NCI-H2171 (cell line): ENCODE measurements around the gene STAT5B.
"Not testable (repeated sequence)": the region's sequence is repeated elsewhere in the genome, so short reads cannot be mapped to it uniquely, and the experiment has no call there.

Experiments used
- DNase-seq: peaks from one replicate; lab custom pipeline; 2025; lab: John Stamatoyannopoulos, UW

Gene STAT5B

GRCh38 chr17:42276359-42276608 is at the start of gene STAT5B:
TSS of gene STAT5B (minus strand) at chr17:42276391. CDS start at chr17:42232127, 44,264 bp downstream.
- peak; percentile 37 for DNase-seq

GRCh38 chr17:42325026-42325425 is 48.8 kb upstream of the STAT5B start:
- no peak for DNase-seq

DNA sequence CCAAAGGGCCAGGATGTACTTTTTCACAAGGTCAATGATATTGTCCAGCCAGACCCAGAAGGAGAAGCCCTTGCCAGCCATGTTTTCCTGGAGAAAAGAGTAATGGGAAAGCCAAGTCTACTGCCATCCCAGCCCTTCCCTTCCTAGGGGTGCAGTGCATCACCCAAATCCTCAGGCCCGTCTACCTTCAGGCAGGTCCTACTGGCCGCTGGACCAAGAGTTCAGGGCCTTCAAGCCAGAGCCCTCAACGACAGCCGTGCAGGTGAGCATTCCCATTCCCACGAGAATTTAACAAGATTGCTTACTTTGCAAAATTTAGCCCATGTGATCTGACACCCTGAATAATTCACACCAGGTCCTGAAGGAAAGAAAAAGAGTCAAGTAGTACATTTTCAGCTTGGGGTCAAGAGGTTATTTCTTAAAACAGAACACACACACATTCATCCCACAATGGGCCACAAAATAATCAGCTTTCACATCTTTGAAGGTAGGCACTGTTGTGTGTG is 47.1 kb upstream of the STAT5B start:
- DNase-seq = no peak

DNA sequence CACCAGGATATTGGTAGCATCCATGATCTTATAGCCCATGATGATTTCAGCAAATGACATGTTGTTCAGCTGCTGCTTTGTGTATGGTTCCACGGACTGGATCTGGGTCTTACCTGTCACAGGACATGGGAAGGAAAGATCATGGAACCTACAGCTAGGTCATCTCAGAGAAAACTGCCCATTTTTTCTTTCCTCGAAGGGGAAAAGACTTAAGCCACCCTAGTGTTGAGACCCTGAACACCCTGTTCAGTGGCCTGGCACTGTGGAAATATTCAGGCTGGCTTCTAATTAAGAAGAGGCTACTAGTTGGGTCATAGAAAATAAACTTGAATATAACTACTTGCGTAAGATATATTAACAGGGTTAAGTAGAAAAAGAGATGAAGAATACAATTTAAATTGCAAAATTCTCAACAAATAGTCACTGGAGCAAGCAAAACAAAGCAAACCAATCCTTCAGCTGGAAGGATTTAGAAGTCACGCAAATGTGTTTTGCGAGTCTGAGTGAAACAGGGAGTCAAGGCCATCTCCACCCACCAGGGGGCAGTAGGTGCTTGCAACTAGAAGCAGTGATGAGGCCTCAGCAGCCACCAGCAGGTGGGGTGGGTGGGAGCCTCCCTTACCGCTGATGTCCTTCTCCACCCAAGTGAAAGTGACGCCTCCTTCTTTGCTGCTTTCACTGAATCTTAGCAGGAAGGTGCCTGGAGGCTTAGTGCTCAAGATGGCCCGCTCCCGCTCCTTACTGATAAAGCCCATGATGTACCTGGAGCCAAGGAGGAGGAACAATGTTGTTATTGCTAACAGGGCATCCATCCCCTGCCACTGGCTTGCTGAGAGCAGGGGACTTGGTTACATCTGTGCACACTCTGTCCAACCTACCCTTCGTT is 46.4 kb upstream of the STAT5B start:
- peak; percentile 87 for DNase-seq

- DNase-seq = peak; percentile 87
Observed at GRCh38 chr17:42321555-42321954, 45.4 kb upstream of the STAT5B start.

DNA sequence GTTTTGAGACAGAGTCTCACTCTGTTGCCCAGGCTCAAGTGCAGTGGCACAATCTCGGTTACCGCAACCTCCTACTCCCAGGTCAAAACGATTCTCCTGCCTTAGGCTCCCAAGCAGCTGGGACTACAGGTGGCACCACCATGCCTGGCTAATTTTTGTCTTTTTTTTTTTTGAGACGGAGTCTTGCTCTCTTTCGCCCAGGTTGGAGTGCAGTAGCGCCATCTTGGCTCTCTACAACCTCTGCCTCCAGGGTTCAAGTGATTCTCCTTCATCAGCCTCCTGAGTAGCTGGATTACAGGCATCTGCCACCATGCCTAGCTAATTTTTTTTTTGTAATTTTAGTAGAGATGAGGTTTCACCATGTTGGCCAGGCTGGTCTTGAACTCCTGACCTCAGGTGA is 41.8 kb upstream of the STAT5B start:
- DNase-seq = not testable (repeated sequence)

- peak; percentile 30 for DNase-seq
Observed at GRCh38 chr17:42317266-42317845, 41.2 kb upstream of the STAT5B start.

DNA sequence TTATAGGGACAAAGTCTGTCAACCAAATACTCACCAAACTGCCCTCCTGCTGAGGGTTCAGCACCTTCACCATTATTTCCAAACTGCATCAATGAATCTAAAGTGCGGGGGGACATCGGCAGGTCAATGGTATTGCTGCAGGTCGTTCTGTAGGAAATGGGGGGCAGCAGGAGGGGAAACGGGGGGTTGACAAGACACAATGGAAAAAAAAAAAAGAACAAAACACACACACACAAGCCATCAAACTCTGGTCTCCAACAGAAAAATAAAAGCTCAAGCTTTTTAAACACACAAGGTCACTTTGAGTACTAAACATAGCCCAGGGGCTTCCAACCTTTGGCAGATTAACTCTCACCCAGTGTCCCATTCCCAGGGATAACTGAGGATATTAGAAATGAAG is 40.6 kb upstream of the STAT5B start:
- DNase-seq = no peak

- DNase-seq = no peak
Observed at GRCh38 chr17:42315402-42316156, 39.4 kb upstream of the STAT5B start.

DNA sequence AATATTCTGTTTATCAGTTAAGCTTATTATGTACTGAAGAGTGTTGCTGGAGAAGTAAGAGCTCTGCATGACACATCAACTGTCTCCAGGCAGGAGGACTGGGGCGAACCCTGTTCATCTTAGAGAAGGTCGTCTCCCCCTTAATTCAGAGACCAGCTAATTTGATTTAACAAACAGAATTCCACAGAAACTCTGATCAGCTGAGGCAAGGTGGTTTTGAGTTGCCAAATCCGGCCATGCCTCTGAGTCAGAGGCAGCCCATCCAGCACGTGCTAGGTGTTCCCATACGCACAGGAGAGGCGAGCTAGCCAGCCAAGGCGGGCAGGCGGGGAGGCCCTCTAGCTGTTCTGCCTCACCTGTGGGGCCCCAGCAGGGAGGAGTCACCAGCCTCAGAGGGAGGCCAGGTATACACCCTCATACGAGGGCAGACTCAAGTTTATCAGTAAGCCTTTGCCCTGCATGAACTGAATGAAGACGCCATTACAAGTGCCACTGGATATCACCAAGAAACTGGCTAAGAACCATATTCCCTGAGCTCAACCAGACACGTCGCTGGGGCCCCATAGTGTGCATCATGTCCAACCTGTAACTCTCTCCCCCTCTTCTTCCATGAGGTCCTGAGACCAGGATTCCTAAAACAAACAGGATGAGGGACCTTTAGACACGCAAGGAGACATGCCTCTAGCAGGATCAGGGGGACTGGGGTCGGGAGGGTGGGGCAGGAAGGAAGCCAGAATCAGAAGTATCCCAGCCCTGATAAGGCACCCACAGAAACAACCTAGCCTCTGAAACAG is 37.8 kb upstream of the STAT5B start:
- no peak for DNase-seq

DNA sequence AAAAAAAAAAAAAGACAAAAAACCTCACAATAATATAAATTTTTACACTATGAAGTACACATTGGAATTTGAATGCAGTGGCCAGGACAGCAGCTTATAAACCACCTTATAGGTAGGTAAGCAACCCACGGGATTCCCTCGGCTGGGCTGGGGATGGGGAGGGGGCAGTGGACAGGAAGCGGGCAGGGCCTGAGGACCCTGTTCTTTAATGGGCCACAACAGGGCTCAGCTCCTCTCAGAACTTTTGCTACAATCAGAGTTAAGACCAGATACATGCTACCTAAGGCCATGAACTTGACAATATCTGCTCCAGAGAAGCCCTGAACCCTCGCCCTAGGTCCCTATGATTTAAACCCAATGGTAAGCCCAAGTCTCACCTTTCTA is 37.2 kb upstream of the STAT5B start:
- DNase-seq = no peak

DNA sequence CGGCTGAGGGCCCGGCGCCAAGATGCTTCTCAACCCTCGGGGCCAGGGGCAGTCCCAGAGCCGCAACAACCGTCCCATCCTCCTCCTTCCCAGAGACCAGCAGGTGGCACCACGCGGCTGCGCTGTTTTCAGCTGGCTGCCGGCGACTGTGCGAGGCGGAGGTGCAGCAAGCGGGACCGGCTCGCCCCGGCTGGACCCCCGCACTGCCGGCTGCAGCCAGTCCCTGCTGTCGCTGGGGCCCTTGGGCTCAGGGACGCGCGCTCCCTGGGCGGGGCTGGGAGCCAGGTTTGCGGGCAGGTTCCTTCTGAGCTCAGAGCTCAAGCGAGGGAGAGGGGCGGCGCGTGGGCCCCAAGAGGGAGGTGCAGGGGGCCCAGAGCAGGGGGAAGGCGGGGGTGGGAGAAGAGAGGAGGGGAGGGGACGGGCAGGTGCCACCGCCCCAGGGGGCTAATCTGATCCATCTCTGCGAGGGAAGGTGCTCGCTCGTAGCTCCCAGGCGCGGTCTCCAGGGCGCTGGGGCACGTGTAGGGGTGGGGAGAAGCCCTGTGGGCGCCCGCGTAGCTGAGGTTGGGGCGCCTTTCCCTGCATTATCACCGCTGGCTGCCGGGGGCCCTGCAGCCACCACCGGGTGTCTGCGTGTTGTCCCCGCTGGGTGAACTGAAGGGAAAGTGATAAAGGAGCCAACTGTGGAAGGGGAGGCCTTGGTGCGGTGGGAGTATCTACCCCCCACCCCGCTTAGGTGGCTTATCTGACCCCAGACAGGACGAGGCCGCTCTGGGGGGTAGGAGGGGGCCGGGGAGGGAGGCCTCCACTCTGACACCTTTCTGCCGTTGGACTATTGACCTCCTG is 36.3 kb upstream of the STAT5B start:
- DNase-seq = peak; percentile 95

DNA sequence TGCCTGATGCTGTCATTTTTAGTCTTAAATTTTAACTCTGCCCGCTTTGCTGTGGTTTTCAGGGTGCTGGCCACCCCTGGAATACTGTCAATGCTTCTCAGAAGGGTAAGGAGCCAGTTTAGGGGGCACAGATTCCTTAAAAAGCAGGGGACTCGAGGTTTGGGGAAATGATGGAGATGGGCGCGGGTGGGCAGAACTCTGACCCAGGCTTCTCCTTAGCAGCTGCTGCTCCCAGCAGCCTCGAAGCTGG is 35.8 kb upstream of the STAT5B start:
- no peak for DNase-seq

DNA sequence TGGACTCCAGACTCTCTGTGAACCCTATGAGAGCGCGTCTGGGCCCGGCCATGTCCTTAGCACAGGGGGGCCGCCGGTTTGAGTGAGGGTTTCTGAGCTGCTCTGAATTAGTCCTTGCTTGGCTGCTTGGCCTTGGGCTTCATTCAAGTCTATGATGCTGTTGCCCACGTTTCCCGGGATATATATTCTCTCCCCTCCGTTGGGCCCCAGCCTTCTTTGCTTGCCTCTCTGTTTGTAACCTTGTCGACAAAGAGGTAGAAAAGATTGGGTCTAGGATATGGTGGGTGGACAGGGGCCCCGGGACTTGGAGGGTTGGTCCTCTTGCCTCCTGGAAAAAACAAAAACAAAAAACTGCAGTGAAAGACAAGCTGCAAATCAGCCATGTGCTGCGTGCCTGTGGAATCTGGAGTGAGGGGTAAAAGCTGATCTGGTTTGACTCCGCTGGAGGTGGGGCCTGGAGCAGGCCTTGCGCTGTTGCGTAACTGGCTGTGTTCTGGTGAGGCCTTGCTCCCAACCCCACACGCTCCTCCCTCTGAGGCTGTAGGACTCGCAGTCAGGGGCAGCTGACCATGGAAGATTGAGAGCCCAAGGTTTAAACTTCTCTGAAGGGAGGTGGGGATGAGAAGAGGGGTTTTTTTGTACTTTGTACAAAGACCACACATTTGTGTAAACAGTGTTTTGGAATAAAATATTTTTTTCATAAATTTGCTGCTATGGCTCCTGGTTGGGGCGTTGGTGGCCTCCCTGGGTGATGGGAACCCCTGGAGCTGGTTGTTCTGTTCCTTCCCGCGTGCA is 35.2 kb upstream of the STAT5B start:
- peak; percentile 35 for DNase-seq

GRCh38 chr17:42310787-42311215 is 34.6 kb upstream of the STAT5B start:
- no peak for DNase-seq

GRCh38 chr17:42309986-42310786 is 34.0 kb upstream of the STAT5B start:
- no peak for DNase-seq

GRCh38 chr17:42309142-42309541 is 33.0 kb upstream of the STAT5B start:
- DNase-seq = no peak

DNA sequence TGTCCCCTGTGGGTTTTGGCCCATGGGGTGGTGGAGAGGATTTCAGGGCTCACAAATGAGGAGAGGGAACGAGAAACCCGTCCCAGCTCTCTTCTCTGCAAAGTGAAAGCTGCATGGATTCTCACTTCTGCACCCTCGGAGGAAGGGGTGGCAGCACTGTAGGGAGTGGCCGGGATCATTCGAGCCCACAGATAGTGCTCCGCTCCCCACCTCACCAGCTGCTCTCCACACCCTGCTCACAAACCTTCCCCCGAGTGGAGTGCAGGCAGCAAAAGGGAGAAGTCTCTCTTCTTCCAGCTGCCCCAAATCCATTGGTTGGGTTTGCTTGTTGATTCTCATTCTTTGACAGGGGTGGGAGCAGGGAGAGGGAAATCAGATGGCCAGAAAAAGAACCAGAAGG is 32.3 kb upstream of the STAT5B start:
- no peak for DNase-seq

- DNase-seq = no peak
Observed at GRCh38 chr17:42307362-42307927, 31.3 kb upstream of the STAT5B start.

DNA sequence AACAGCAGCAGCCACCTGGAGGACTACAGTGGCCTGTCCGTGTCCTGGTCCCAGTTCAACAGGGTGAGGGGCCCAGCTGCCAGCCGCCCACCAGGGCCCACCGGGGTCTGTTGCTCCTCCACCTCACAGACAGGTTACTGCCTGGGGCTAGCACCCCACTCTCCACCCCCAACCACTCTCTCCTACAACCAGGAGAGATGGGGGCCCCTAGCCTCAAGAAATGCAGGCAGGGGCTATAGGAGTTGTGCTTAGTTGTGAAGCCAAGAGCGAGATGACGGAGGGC is 30.1 kb upstream of the STAT5B start:
- no peak for DNase-seq
